Adrenal gland (tissue), 12 donors: ENCODE measurements around the gene GPATCH8. TPM values are rescaled to one million over a fixed set of nuclear protein-coding genes. Genes with fewer than 3 reads are reported as not detected.

Experiments
- DNase-seq, 7 donors: peaks; one replicate each; pipeline ENCODE4 v3.0.0-alpha.2; 2019 to 2020
- H3K27ac ChIP-seq, 5 donors: fragments of 200-600 bp; sonication (generic) in 4 of 5; 1 replicate in 3 of 5; 2 replicates in 2 of 5; pipeline versions ENCODE4 v1.5.1 to v1.8.0; 2016 to 2020; ENCODE audit warnings: mild to moderate bottlenecking in 1 of 5
- H3K27me3 ChIP-seq: fragments of 200-600 bp; 2 replicates; pipeline ENCODE4 v1.8.0; 2021
- H3K36me3 ChIP-seq, 2 donors: fragments of 200-600 bp; replicated peaks in 1 of 2; 1 replicate in 1 of 2; 2 replicates in 1 of 2; pipeline versions ENCODE4 v1.5.1 to v1.8.0; 2018 to 2022
- H3K4me1 ChIP-seq, 2 donors: fragments of 200-600 bp; replicated peaks in 1 of 2; 1 replicate in 1 of 2; 2 replicates in 1 of 2; pipeline versions ENCODE4 v1.5.1 to v1.8.0; 2018 to 2021
- H3K4me3 ChIP-seq, 4 donors: fragments of 200-600 bp; sonication (generic) in 3 of 4; one replicate each; pipeline ENCODE4 v1.5.1; 2016 to 2018
- H3K9me3 ChIP-seq, 3 donors: fragments of 200-600 bp; sonication (generic) in 1 of 3; replicated peaks in 1 of 3; 1 replicate in 2 of 3; 2 replicates in 1 of 3; pipeline versions ENCODE4 v1.5.1 to v1.8.0; 2016 to 2021
- POLR2A ChIP-seq, 2 donors: fragments of 450-650 bp; IDR thresholded peaks; one replicate each; pipeline ENCODE4 v1.6.1; 2017; ENCODE audit warnings: antibody characterized with exemption in 2 of 2, mild to moderate bottlenecking in 2 of 2, moderate library complexity in 1 of 2
- WGBS, 4 donors: extraction: QIAGEN DNeasy Blood & Tissue Kit in 2 of 4; methylation state at CpG; one replicate each; pipeline versions ENCODE4 v1.1.5 to v1.1.7; 2013 to 2017; 5-methylcytosine and 5-hydroxymethylcytosine counted together
- intact Hi-C, 2 donors: fragments of 100-400 bp; cut with DNase I; formaldehyde crosslinking; loops; one replicate each; pipeline versions ENCODE4 v1.14.1 to v1.15.0; 2022 to 2023
- polyA plus RNA-seq, 3 donors: library from polyadenylated mRNA; stranded (reverse); fragments of 200-250 nt in 2 of 3; fragments of 350-450 nt in 1 of 3; fragmentation: Illumina TruSeq in 1 of 3; extraction: RNeasy Lipid Tissue Mini Kit (QIAGEN cat#74804) in 1 of 3; gene quantifications; one replicate each; pipeline ENCODE4 v1.2.3, GENCODE V29; 2013 to 2014
- total RNA-seq, 9 donors: library from RNA; depleted of rRNA in 4 of 9; stranded (reverse); fragments of >200 nt in 4 of 9; fragments of 120-200 nt in 1 of 9; fragmentation: NEBNext Ultra II Directional in 1 of 9; extraction: Animal tissue kit (Norgen Biotek cat#: 25700) in 1 of 9; gene quantifications; one replicate each; pipeline versions ENCODE4 v1.1.0 to v1.2.4, GENCODE V29; 2013 to 2023
- TF ChIP-seq, protein P1 (sequence below), 6 experiments: fragments of 450-650 bp in 4 of 6; fragments of 200-600 bp in 2 of 6; sonication (generic) in 1 of 6; IDR thresholded peaks; 1 replicate in 5 of 6; 2 replicates in 1 of 6; pipeline versions ENCODE4 v1.5.1 to v1.8.0; 2016 to 2021; ENCODE audit warnings: antibody characterized with exemption in 6 of 6, mild to moderate bottlenecking in 2 of 6, moderate library complexity in 1 of 6
- donor health status: healthy with polysubstance abuse.
- donor health status: Bipolar disorder and iron deficiency.
- donor health status: DM: yes; HTN: yes; CAD: no.
- donor health status: DM: no; HTN: no; CAD: no.
- donor health status: DM: no; HTN: no; CAD: no.
- donor health status: DM: yes; HTN: yes; CAD: no.

Gene GPATCH8
- total and polyA plus RNA-seq, 12 donors = 7.2 to 33.6 (median 28.8) TPM

DNA sequence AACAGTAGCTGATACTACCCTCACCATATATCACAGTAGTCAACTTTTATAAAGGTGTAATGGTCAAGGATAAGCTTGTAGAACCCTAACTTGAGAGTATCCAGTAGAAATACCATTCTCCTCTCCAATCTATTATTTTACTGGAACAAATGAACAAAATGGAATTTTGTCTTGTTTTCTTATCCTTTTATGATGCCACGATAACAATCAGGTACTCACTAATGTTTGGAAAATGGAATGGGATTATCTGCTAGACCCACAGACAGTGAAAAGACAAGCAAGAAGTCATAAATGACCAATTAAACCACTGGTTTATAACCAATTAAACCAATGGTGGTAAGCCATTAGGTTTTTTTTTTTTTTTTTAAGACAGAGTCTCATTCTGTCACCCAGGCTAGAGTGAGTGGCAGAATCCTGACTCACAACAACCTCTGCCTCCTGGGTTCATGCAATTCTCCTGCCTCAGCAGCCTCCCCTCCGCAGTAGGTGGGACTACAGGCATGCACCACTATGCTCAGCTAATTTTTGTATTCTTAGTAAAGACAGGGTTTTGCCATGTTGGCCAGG is 10.4 kb downstream of the GPATCH8 start:
- Histone ChIP-seq H3K4me3 (no peak overlapping the region), H3K9me3 (no peaks in the 10 kb centered on the region), H3K4me1 (peaks cover 0 to 11% of the 10 kb centered on the region in 2 donors), H3K27me3 (no peaks in the 10 kb centered on the region), H3K27ac (no peak overlapping the region), H3K36me3 (no peaks in the 10 kb centered on the region)
- DNase-seq = peak in 1 of 7 donors; percentile 30
- WGBS, 4 donors = 88 to 92% (median 91%) methylated on average over 2 of the region's 2 CpGs
- TF ChIP-seq POLR2A (IDR thresholded peaks at IDR 0.05) = no peak
- TF ChIP-seq, protein P1, sequence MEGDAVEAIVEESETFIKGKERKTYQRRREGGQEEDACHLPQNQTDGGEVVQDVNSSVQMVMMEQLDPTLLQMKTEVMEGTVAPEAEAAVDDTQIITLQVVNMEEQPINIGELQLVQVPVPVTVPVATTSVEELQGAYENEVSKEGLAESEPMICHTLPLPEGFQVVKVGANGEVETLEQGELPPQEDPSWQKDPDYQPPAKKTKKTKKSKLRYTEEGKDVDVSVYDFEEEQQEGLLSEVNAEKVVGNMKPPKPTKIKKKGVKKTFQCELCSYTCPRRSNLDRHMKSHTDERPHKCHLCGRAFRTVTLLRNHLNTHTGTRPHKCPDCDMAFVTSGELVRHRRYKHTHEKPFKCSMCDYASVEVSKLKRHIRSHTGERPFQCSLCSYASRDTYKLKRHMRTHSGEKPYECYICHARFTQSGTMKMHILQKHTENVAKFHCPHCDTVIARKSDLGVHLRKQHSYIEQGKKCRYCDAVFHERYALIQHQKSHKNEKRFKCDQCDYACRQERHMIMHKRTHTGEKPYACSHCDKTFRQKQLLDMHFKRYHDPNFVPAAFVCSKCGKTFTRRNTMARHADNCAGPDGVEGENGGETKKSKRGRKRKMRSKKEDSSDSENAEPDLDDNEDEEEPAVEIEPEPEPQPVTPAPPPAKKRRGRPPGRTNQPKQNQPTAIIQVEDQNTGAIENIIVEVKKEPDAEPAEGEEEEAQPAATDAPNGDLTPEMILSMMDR (IDR thresholded peaks at IDR 0.05) = no peak
- intact Hi-C loops = no loop called here

DNA sequence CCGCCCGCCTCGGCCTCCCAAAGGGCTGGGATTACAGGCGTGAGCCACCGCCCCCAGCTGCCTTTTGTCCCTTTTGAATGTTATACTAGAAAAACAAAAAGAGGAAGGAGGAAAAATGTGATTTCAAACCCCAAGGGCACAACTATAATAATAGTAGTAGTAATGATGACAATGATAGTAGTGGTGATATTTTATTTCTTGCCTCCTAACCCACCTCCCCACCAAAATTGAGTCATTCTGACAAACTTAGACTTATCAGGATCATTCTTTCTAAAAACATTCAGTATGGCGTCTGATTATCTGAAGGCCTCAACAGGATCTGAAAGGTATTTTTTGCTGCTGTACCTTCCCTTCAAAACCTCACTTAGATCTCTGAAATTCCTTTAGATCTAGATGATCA is 13.6 kb downstream of the GPATCH8 start:
- TF ChIP-seq POLR2A (IDR thresholded peaks at IDR 0.05) = no peak
- TF ChIP-seq, protein P1 (IDR thresholded peaks at IDR 0.05) = no peak
- 90 to 100% (median 97%) methylated on average over 6 of the region's 6 CpGs for WGBS, 4 donors
- H3K36me3 ChIP-seq = no peaks in the 10 kb centered on the region
- no peaks in the 10 kb centered on the region for H3K27me3 ChIP-seq
- DNase-seq = no peak
- H3K4me3 ChIP-seq = no peak overlapping the region
- H3K27ac ChIP-seq = no peak overlapping the region
- intact Hi-C loops = no loop called here
- H3K9me3 ChIP-seq = no peaks in the 10 kb centered on the region
- H3K4me1 ChIP-seq = no peaks in the 10 kb centered on the region

DNA sequence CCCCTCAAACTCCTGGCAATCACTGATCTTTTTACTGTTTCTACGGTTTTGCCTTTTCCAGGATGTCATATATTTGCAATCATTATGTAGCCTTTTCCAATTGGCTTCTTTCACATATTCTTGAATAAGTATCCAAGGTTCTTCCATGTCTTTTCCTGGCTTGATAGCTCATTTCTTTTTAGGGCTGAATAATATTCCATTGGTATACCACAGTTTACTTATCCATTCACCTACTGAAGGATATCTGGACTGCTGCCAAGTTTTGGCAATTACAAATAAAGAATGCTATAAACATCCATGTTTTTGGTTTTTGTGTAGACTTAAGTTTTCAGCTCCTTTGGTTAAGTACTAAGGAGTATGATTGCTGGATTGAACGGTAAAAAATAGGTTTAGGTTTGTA is 16.0 kb downstream of the GPATCH8 start:
- Histone ChIP-seq H3K9me3 (no peaks in the 10 kb centered on the region), H3K4me1 (no peaks in the 10 kb centered on the region), H3K27me3 (no peaks in the 10 kb centered on the region), H3K4me3 (no peak overlapping the region), H3K36me3 (no peaks in the 10 kb centered on the region), H3K27ac (no peak overlapping the region)
- intact Hi-C loops = no loop called here
- WGBS, 4 donors = 94 to 98% (median 96%) methylated on average over 2 of the region's 2 CpGs
- TF ChIP-seq, protein P1 (IDR thresholded peaks at IDR 0.05) = no peak
- no peak for TF ChIP-seq POLR2A (IDR thresholded peaks at IDR 0.05)
- no peak for DNase-seq

DNA sequence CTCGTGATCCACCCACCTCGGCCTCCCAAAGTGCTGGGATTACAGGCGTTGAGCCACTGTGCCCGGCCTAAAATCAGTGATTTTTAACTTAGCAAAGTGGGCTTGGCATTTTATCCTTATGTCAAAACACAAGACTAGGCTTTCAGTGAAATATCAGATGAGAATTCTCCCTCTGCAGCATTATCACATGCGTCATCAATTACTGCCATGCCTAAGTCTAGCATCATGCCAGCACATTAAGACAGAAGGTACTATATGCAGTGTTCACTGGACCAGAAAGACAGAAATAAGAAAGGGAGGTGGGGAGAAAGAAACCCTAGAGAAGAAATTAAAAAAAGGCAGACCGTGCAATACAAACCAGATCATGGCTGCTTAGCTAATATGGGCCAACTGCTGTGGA is 29.8 kb downstream of the GPATCH8 start:
- Histone ChIP-seq H3K27me3 (no peaks in the 10 kb centered on the region), H3K4me1 (peaks cover 0 to 5% of the 10 kb centered on the region in 2 donors), H3K4me3 (no peak overlapping the region), H3K36me3 (no peaks in the 10 kb centered on the region), H3K9me3 (no peaks in the 10 kb centered on the region), H3K27ac (no peak overlapping the region)
- 94 to 97% (median 96%) methylated on average over 6 of the region's 6 CpGs for WGBS, 4 donors
- TF ChIP-seq, protein P1 (IDR thresholded peaks at IDR 0.05) = no peak
- TF ChIP-seq POLR2A (IDR thresholded peaks at IDR 0.05) = no peak
- no peak for DNase-seq
- intact Hi-C loops = no loop called here
